Measurements from ENCODE around the gene CILP.

- TF ChIP-seq CTCF (IDR thresholded peaks at IDR 0.05 in 4 of 5, conservative IDR thresholded peaks at IDR 0.05 in 1 of 5) (no peak), POLR2A (IDR thresholded peaks at IDR 0.05) (no peak)
These were observed 38.4 kb upstream of the CILP start for GRCh38 chr15:65249641-65250040.

Measured in gastrocnemius medialis (tissue), 4 donors.